ENCODE measurements around the gene MYRF. TPM values are rescaled to one million over a fixed set of nuclear protein-coding genes. Genes with fewer than 3 reads are reported as not detected.

MYRF gene
- total RNA-seq, 1 donor from 2014 or later, result 117 TPM

GRCh38 chr11:61803889-61804647 is 51.6 kb downstream of the MYRF start:
- DNase-seq (ENCODE audit: low spot score, unreplicated experiment), result no peak
- Mint-ChIP-seq H3K4me3 (ENCODE audit: low read depth) (no peak overlapping the region), H3K27ac (peak overlapping the region; percentile 10), H3K36me3 (ENCODE audit: insufficient read depth) (peaks cover 29% of the 10 kb centered on the region), H3K27me3 (no peaks in the 10 kb centered on the region), H3K4me1 (ENCODE audit: low read depth) (no peaks in the 10 kb centered on the region), H3K9me3 (ENCODE audit: low read depth) (no peaks in the 10 kb centered on the region)
- no peak for TF ChIP-seq CTCF (IDR thresholded peaks at IDR 0.05; ENCODE audit: unreplicated experiment)

GRCh38 chr11:61805146-61805545 is 52.7 kb downstream of the MYRF start:
- Mint-ChIP-seq H3K27ac (no peak overlapping the region), H3K4me3 (ENCODE audit: low read depth) (no peak overlapping the region), H3K36me3 (ENCODE audit: insufficient read depth) (peaks cover 32% of the 10 kb centered on the region), H3K4me1 (ENCODE audit: low read depth) (no peaks in the 10 kb centered on the region), H3K9me3 (ENCODE audit: low read depth) (no peaks in the 10 kb centered on the region), H3K27me3 (no peaks in the 10 kb centered on the region)
- no peak for DNase-seq (ENCODE audit: low spot score, unreplicated experiment)
- TF ChIP-seq CTCF (IDR thresholded peaks at IDR 0.05; ENCODE audit: unreplicated experiment), result no peak

DNA sequence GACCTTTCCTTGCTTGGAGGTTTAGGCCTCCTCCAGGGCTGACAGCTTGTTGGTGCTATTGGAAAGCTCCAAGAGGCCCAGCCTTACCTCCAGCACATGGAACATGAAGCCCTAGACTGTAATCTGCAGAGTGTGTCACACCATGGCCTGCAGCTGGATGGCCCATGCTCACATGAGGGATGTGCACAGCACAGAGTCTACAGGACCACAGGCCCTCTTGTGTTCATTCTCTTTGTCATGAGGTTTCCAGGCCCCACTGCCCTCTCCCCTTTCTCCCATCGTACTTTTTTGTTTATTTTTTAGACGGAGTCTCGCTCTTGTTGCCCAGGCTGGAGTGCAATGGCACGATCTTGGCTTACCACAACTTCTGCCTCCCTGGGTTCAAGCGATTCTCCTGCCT is 54.3 kb downstream of the MYRF start:
- Mint-ChIP-seq H3K4me3 (ENCODE audit: low read depth) (no peak overlapping the region), H3K27me3 (no peaks in the 10 kb centered on the region), H3K4me1 (ENCODE audit: low read depth) (no peaks in the 10 kb centered on the region), H3K36me3 (ENCODE audit: insufficient read depth) (peaks cover 30% of the 10 kb centered on the region), H3K9me3 (ENCODE audit: low read depth) (no peaks in the 10 kb centered on the region), H3K27ac (no peak overlapping the region)
- no peak for DNase-seq (ENCODE audit: low spot score, unreplicated experiment)
- TF ChIP-seq CTCF (IDR thresholded peaks at IDR 0.05; ENCODE audit: unreplicated experiment), result no peak

GRCh38 chr11:61810671-61811175 is 58.3 kb downstream of the MYRF start:
- no peak for DNase-seq (ENCODE audit: low spot score, unreplicated experiment)
- Mint-ChIP-seq H3K27me3 (no peaks in the 10 kb centered on the region), H3K4me1 (ENCODE audit: low read depth) (peaks cover 5% of the 10 kb centered on the region), H3K9me3 (ENCODE audit: low read depth) (no peaks in the 10 kb centered on the region), H3K4me3 (ENCODE audit: low read depth) (no peak overlapping the region), H3K36me3 (ENCODE audit: insufficient read depth) (peaks cover 36% of the 10 kb centered on the region), H3K27ac (no peak overlapping the region)
- no peak for TF ChIP-seq CTCF (IDR thresholded peaks at IDR 0.05; ENCODE audit: unreplicated experiment)

- TF ChIP-seq CTCF (IDR thresholded peaks at IDR 0.05; ENCODE audit: unreplicated experiment), result no peak
- no peaks in the 10 kb centered on the region for H3K27me3 Mint-ChIP-seq
- no peak overlapping the region for H3K4me3 Mint-ChIP-seq (ENCODE audit: low read depth)
- peaks cover 5% of the 10 kb centered on the region for H3K4me1 Mint-ChIP-seq (ENCODE audit: low read depth)
- no peak overlapping the region for H3K27ac Mint-ChIP-seq
- DNase-seq (ENCODE audit: low spot score, unreplicated experiment), result no peak
- H3K9me3 Mint-ChIP-seq (ENCODE audit: low read depth), result no peaks in the 10 kb centered on the region
- H3K36me3 Mint-ChIP-seq (ENCODE audit: insufficient read depth), result peaks cover 32% of the 10 kb centered on the region
Observed at GRCh38 chr11:61811831-61812230, 59.4 kb downstream of the MYRF start.

All from progenitor cell of endocrine pancreas (in vitro differentiated cells).